OCI-LY1 (cell line): ENCODE data around the gene SUSD1.

Experiments
- H2AFZ ChIP-seq: fragments of 200-600 bp; sonication (generic), shearing (Covaris generic); 2 replicates; pipeline ENCODE4 v1.6.0; 2014; ENCODE audit warnings: antibody characterized with exemption, mild to moderate bottlenecking, low read length
- H3F3A ChIP-seq: fragments of 200-600 bp; sonication (generic), shearing (Covaris generic); 2 replicates; pipeline ENCODE4 v1.6.0; 2014; ENCODE audit warnings: mild to moderate bottlenecking, antibody characterized with exemption, low read length, moderate library complexity; ENCODE audit not compliant: insufficient read depth
- H3K27ac ChIP-seq: fragments of 200-600 bp; sonication (generic); 2 replicates; pipeline ENCODE4 v1.5.1; 2014; ENCODE audit warnings: low read length, mixed run types, mild to moderate bottlenecking, low read depth; ENCODE audit not compliant: poor library complexity, severe bottlenecking
- H3K27me3 ChIP-seq: fragments of 200-600 bp; sonication (generic); 2 replicates; pipeline ENCODE4 v1.6.0; 2014; ENCODE audit warnings: antibody characterized with exemption, mild to moderate bottlenecking, low read length, moderate library complexity; ENCODE audit not compliant: insufficient read depth
- H3K36me3 ChIP-seq: fragments of 200-600 bp; sonication (generic); 2 replicates; pipeline ENCODE4 v1.6.1; 2014; ENCODE audit warnings: mild to moderate bottlenecking, antibody characterized with exemption, low read length, moderate library complexity, mixed read lengths; ENCODE audit not compliant: insufficient read depth
- H3K4me1 ChIP-seq: fragments of 200-600 bp; sonication (generic); 2 replicates; pipeline ENCODE4 v1.5.1; 2014; ENCODE audit warnings: mild to moderate bottlenecking, low read length, moderate library complexity; ENCODE audit not compliant: insufficient read depth, severe bottlenecking
- H3K4me2 ChIP-seq: fragments of 200-600 bp; sonication (generic), shearing (Covaris generic); 2 replicates; pipeline ENCODE4 v1.6.1; 2014; ENCODE audit warnings: low read length
- H3K4me3 ChIP-seq: fragments of 200-600 bp; sonication (generic); 2 replicates; pipeline ENCODE4 v1.5.1; 2014; ENCODE audit warnings: low read length, low read depth, mild to moderate bottlenecking, mixed read lengths; ENCODE audit not compliant: poor library complexity, severe bottlenecking
- H3K79me2 ChIP-seq: fragments of 200-600 bp; shearing (Covaris generic); 2 replicates; pipeline ENCODE4 v1.6.1; 2016; ENCODE audit warnings: mixed run types, low read length, mixed read lengths; ENCODE audit not compliant: insufficient read depth
- H3K9ac ChIP-seq: fragments of 200-600 bp; sonication (generic), shearing (Covaris generic); 2 replicates; pipeline ENCODE4 v1.6.1; 2014; ENCODE audit warnings: mild to moderate bottlenecking, low read length, mixed read lengths
- H3K9me2 ChIP-seq: fragments of 200-600 bp; sonication (generic), shearing (Covaris generic); 2 replicates; pipeline ENCODE4 v1.6.1; 2014; ENCODE audit warnings: low read depth, mild to moderate bottlenecking, low read length, mixed read lengths
- H3K9me3 ChIP-seq: fragments of 200-600 bp; shearing (Covaris generic); 2 replicates; pipeline ENCODE4 v1.6.1; 2014; ENCODE audit warnings: low read length, mixed read lengths
- H4K20me1 ChIP-seq: fragments of 200-600 bp; sonication (generic), shearing (Covaris generic); 2 replicates; pipeline ENCODE4 v1.6.0; 2016; ENCODE audit warnings: mild to moderate bottlenecking, low read length; ENCODE audit not compliant: insufficient read depth
- EZH2 ChIP-seq: fragments of 200-600 bp; sonication (generic), shearing (Covaris generic); IDR thresholded peaks from 2 replicates; pipeline ENCODE4 v1.8.0; 2017; ENCODE audit warnings: borderline replicate concordance, mixed run types, mild to moderate bottlenecking, antibody characterized with exemption, low read length, moderate library complexity, mixed read lengths
- TF ChIP-seq, protein P1 (sequence below): fragments of 200-600 bp; sonication (generic), shearing (Covaris generic); IDR thresholded peaks from 2 replicates; pipeline ENCODE4 v1.5.1; 2017; ENCODE audit warnings: mild to moderate bottlenecking, antibody characterized with exemption, low read length, moderate library complexity, mixed read lengths

The SUSD1 gene

DNA sequence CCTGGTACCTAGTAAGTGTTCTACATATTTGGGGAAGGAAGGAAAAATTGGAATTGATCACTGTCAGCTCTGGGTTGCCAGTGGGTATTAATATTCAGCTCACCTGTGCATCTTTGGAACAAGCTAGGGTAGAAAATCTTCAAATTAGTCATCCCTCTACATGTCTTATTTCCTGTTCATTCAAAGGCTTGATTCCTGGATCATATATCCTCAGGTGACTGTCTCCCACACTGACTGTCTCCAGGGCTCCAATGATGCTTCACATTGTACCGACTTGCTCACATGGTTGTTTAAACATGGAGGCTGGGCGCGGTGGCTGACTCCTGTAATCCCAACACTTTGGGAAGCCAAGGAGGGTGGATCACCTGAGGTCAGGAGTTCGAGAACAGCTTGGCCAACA lies 11.6 kb upstream of the SUSD1 start:
- Histone ChIP-seq H2AFZ (no peak overlapping the region), H3K79me2 (no peaks in the 10 kb centered on the region), H3F3A (no peaks in the 10 kb centered on the region), H3K9me3 (no peaks in the 10 kb centered on the region), H4K20me1 (no peaks in the 10 kb centered on the region), H3K4me2 (no peak overlapping the region), H3K27ac (no peak overlapping the region), H3K9me2 (no peaks in the 10 kb centered on the region), H3K4me3 (no peak overlapping the region), H3K27me3 (peaks cover 4% of the 10 kb centered on the region; the same call in 1 of the 2 replicates), H3K9ac (no peak overlapping the region), H3K4me1 (no peaks in the 10 kb centered on the region), H3K36me3 (no peaks in the 10 kb centered on the region; the same call in 1 of the 2 replicates)
- TF ChIP-seq, protein P1, sequence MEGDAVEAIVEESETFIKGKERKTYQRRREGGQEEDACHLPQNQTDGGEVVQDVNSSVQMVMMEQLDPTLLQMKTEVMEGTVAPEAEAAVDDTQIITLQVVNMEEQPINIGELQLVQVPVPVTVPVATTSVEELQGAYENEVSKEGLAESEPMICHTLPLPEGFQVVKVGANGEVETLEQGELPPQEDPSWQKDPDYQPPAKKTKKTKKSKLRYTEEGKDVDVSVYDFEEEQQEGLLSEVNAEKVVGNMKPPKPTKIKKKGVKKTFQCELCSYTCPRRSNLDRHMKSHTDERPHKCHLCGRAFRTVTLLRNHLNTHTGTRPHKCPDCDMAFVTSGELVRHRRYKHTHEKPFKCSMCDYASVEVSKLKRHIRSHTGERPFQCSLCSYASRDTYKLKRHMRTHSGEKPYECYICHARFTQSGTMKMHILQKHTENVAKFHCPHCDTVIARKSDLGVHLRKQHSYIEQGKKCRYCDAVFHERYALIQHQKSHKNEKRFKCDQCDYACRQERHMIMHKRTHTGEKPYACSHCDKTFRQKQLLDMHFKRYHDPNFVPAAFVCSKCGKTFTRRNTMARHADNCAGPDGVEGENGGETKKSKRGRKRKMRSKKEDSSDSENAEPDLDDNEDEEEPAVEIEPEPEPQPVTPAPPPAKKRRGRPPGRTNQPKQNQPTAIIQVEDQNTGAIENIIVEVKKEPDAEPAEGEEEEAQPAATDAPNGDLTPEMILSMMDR: no peak
- TF ChIP-seq EZH2: no peak

- Histone ChIP-seq H3K4me2 (no peak overlapping the region), H3F3A (no peaks in the 10 kb centered on the region), H3K79me2 (no peaks in the 10 kb centered on the region), H3K9me3 (no peaks in the 10 kb centered on the region), H3K4me1 (peaks cover 10% of the 10 kb centered on the region), H3K4me3 (no peak overlapping the region), H3K36me3 (no peaks in the 10 kb centered on the region; the same call in 1 of the 2 replicates), H3K27me3 (peaks cover 4% of the 10 kb centered on the region; the same call in 1 of the 2 replicates), H3K9me2 (no peaks in the 10 kb centered on the region), H2AFZ (no peak overlapping the region), H3K27ac (no peak overlapping the region), H4K20me1 (no peaks in the 10 kb centered on the region), H3K9ac (no peak overlapping the region)
- no peak for TF ChIP-seq EZH2
- TF ChIP-seq, protein P1: no peak
Measured at GRCh38 chr9:112184946-112185345, 9.8 kb upstream of the SUSD1 start.

- no peak overlapping the region for H3K4me2 ChIP-seq
- no peaks in the 10 kb centered on the region for H3K9me2 ChIP-seq
- no peak overlapping the region for H3K9ac ChIP-seq
- no peaks in the 10 kb centered on the region for H3F3A ChIP-seq
- H3K9me3 ChIP-seq: no peaks in the 10 kb centered on the region
- TF ChIP-seq, protein P1: no peak
- TF ChIP-seq EZH2: no peak
- H2AFZ ChIP-seq: no peak overlapping the region
- H3K27ac ChIP-seq: no peak overlapping the region
- no peaks in the 10 kb centered on the region; the same call in 1 of the 2 replicates for H3K36me3 ChIP-seq
- peaks cover 11% of the 10 kb centered on the region for H3K4me1 ChIP-seq
- no peaks in the 10 kb centered on the region for H4K20me1 ChIP-seq
- H3K79me2 ChIP-seq: no peaks in the 10 kb centered on the region
- no peak overlapping the region for H3K4me3 ChIP-seq
- H3K27me3 ChIP-seq: peaks cover 4% of the 10 kb centered on the region; the same call in 1 of the 2 replicates
Measured at GRCh38 chr9:112184221-112184620, 9.1 kb upstream of the SUSD1 start.
